ENCODE results near the gene KCNQ1. TPM values are rescaled to one million over a fixed set of nuclear protein-coding genes. Genes with fewer than 3 reads are reported as not detected.

KCNQ1 gene
- total RNA-seq, 4 donors from 2014 or later, result 5.6 to 46.8 (median 24.6) TPM

DNA sequence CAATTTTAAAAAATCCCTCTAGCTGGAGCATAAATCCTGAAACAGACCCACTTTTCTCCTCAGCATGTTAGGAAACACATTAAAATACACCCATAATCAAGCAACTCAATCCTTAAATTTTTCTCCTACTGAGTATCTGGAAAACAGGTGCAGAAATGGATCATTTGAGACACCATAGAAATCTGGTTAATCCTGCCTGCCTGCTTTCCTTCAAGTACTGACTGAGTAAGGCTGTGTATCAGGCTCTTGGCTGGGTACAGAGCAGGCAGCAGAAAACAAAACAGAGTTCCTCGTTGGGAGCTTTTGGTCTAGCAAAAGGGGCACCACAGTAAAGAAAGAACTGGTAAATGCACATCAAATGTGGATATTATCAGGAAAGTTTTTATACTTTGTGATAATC lies 253.1 kb downstream of the KCNQ1 start:
- H3K4me3 ChIP-seq, result peak overlapping the region in 1 of 4 donors; percentile 71
- in situ Hi-C loops (cut with MboI; ENCODE audit: low pct_ligation_motif_present in 1 of 4, low pct_unique_long_range_greater_than_20kb in 1 of 4, low sequenced_read_pairs in 3 of 4) (no loop called here), intact Hi-C loops (cut with DNase I; ENCODE audit: low total_unique reads) (no loop called here)
- DNase-seq, result no peak
- no peak overlapping the region for H3K27ac ChIP-seq
- no peaks in the 10 kb centered on the region for H3K9me3 ChIP-seq
- WGBS, 2 donors (ENCODE audit: low coverage in 1 of 2), result 11 to 64% methylated on average over 1 of the region's 1 CpG
- H3K36me3 ChIP-seq, result no peaks in the 10 kb centered on the region
- TF ChIP-seq, protein P1, sequence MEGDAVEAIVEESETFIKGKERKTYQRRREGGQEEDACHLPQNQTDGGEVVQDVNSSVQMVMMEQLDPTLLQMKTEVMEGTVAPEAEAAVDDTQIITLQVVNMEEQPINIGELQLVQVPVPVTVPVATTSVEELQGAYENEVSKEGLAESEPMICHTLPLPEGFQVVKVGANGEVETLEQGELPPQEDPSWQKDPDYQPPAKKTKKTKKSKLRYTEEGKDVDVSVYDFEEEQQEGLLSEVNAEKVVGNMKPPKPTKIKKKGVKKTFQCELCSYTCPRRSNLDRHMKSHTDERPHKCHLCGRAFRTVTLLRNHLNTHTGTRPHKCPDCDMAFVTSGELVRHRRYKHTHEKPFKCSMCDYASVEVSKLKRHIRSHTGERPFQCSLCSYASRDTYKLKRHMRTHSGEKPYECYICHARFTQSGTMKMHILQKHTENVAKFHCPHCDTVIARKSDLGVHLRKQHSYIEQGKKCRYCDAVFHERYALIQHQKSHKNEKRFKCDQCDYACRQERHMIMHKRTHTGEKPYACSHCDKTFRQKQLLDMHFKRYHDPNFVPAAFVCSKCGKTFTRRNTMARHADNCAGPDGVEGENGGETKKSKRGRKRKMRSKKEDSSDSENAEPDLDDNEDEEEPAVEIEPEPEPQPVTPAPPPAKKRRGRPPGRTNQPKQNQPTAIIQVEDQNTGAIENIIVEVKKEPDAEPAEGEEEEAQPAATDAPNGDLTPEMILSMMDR (IDR thresholded peaks at IDR 0.05), result no peak
- TF ChIP-seq POLR2AphosphoS5 (IDR thresholded peaks at IDR 0.05) (no peak), POLR2A (IDR thresholded peaks at IDR 0.05) (no peak), EP300 (IDR thresholded peaks at IDR 0.05; ENCODE audit: low read depth) (no peak)
- peaks cover 0 to 14% (median 10%) of the 10 kb centered on the region in 4 donors for H3K4me1 ChIP-seq
- no peaks in the 10 kb centered on the region for H3K27me3 ChIP-seq

DNA sequence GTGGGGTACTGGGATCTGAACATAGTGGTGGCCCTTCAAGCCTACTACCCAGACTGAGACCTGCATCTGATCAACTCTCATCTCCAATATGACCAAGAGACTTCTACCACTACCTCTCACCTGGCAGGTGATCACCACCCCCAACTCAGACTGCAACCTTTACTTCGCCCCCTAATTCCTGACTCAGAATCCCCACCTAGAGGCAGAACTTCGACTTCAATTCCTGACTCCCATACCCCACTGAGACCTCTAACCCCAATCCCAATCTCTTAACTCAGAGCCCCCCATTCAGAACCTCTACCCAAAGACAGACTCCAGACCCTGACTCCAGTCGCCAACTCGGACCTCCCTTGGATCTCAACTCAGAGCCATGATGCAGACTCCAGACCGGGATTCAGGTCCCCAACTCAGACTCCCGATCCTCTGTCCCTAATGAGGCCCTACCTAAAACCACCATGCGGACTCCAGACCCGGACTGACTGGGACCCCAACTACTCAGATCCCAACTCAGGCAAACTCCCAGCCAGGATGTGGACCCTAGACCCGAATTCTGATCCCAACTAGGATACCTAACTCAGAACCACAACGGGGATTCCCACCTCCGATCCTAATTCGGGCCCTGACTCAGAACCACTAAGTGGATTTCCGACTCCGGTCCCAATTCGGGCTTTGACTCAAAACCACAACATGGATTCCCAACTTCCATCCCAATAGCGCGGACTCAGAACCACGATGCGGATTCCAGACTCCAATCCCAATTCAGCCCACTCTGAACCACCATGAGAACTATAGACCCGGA lies 253.8 kb downstream of the KCNQ1 start:
- 33 to 56% methylated on average over 2 to 20 of the region's 20 CpGs for WGBS, 2 donors (ENCODE audit: low coverage in 1 of 2)
- peaks cover 0 to 14% (median 10%) of the 10 kb centered on the region in 4 donors for H3K4me1 ChIP-seq
- in situ Hi-C loops (cut with MboI; ENCODE audit: low pct_ligation_motif_present in 1 of 4, low pct_unique_long_range_greater_than_20kb in 1 of 4, low sequenced_read_pairs in 3 of 4), result no loop called here
- no peaks in the 10 kb centered on the region for H3K9me3 ChIP-seq
- no peaks in the 10 kb centered on the region for H3K36me3 ChIP-seq
- TF ChIP-seq, protein P1 (IDR thresholded peaks at IDR 0.05), result no peak
- TF ChIP-seq POLR2AphosphoS5 (IDR thresholded peaks at IDR 0.05), result no peak
- no peak for TF ChIP-seq EP300 (IDR thresholded peaks at IDR 0.05; ENCODE audit: low read depth)
- TF ChIP-seq POLR2A (IDR thresholded peaks at IDR 0.05), result no peak
- intact Hi-C loops (cut with DNase I; ENCODE audit: low total_unique reads), result no loop called here
- no peaks in the 10 kb centered on the region for H3K27me3 ChIP-seq
- H3K27ac ChIP-seq, result peak overlapping the region; percentile 93 to 95 (median 94)
- DNase-seq, result no peak
- H3K4me3 ChIP-seq, result peak overlapping the region; percentile 41 to 72 (median 68)

DNA sequence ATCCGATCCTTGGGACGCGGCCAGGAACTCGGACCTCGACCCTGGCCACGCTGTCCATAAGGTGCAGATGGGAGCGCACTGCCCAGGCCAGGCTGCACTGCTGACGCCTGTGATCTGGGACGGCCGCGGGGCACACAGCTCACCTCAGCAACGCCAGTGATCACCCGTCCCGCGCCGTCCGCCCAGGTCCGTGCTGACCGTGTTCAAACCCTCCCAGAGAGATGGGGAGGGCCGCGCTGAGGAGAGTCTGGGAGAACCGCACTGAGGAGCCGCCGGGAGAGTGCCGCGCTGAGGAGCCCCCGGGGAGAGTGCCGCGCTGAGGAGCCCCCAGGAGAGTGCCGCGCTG lies 254.3 kb downstream of the KCNQ1 start:
- intact Hi-C loops (cut with DNase I; ENCODE audit: low total_unique reads) (no loop called here), in situ Hi-C loops (cut with MboI; ENCODE audit: low pct_ligation_motif_present in 1 of 4, low pct_unique_long_range_greater_than_20kb in 1 of 4, low sequenced_read_pairs in 3 of 4) (no loop called here)
- no peaks in the 10 kb centered on the region for H3K36me3 ChIP-seq
- peak overlapping the region; percentile 41 to 72 (median 68) for H3K4me3 ChIP-seq
- TF ChIP-seq EP300 (IDR thresholded peaks at IDR 0.05; ENCODE audit: low read depth), result no peak
- DNase-seq, result peak; percentile 32
- peak overlapping the region; percentile 93 to 95 (median 94) for H3K27ac ChIP-seq
- no peaks in the 10 kb centered on the region for H3K27me3 ChIP-seq
- WGBS, 2 donors (ENCODE audit: low coverage in 1 of 2), result 66% methylated on average over 31 of the region's 31 CpGs; no CpG with 5 or more reads in 1 of the 2 donors
- peaks cover 0 to 14% (median 10%) of the 10 kb centered on the region in 4 donors for H3K4me1 ChIP-seq
- H3K9me3 ChIP-seq, result no peaks in the 10 kb centered on the region

DNA sequence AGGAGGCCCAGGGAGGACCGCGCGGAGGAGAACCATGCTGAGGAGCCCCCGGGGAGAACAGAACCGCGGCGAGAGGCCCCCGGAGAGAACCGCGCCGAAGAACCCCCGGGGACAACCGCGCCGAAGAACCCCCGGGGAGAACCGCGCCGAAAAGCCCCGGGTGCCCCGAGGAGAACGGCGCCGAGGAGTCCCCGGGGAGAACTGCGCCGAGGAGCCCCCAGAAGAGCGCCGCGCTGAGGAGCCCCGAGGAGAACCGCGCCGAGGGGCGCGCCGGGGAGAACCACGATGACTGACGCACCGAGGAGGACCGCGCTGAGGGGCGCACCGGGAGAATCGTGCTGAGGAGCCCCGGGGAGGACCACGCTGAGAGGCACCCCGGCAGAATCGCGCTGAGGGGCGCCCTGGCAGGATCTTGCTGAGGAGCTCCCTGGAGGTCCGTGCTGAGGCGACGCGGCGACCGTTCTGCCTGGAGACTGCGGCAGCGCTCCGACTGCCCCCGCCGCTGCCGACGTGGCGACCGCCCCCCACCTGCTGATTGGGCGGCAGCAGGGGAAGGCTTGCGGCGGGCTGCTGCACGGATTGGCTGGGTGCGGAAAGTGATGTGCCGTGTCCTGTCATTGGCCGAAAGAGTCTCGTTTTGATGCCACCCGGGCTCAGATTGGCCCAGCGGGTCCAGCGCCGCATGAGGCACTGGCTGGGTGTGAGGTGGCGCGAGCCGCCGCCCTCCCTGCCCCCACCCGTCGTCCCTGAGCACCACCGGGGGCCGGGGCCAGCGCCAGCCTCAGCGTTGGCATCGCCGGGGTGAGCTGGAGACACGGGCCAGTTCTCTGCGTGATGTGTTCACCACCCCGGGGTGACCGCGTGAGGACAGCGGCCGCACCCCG lies 255.0 kb downstream of the KCNQ1 start, which contains the start of gene KCNQ1OT1:
KCNQ1OT1 (minus strand) TSS at position 464 of the 884 bp plus-strand sequence.
- H3K36me3 ChIP-seq, result no peaks in the 10 kb centered on the region
- H3K4me1 ChIP-seq, result peaks cover 0 to 13% (median 10%) of the 10 kb centered on the region in 4 donors
- in situ Hi-C loops (cut with MboI; ENCODE audit: low pct_ligation_motif_present in 1 of 4, low pct_unique_long_range_greater_than_20kb in 1 of 4, low sequenced_read_pairs in 3 of 4), result no loop called here
- peak within 1 kb of the TSS; percentile 93 to 95 (median 94) for H3K27ac ChIP-seq
- no peaks in the 10 kb centered on the region for H3K27me3 ChIP-seq
- intact Hi-C loops (cut with DNase I; ENCODE audit: low total_unique reads), result no loop called here
- TF ChIP-seq POLR2A (IDR thresholded peaks at IDR 0.05) (peak; percentile 97), EP300 (IDR thresholded peaks at IDR 0.05; ENCODE audit: low read depth) (no peak), POLR2AphosphoS5 (IDR thresholded peaks at IDR 0.05) (peak; percentile 98 to 99 (median 98))
- TF ChIP-seq, protein P1 (IDR thresholded peaks at IDR 0.05), result no peak
- peak within 1 kb of the TSS; percentile 41 to 72 (median 68) for H3K4me3 ChIP-seq
- WGBS, 2 donors (ENCODE audit: low coverage in 1 of 2), result 67 to 77% methylated on average over 6 to 59 of the region's 98 CpGs
- peak; percentile 92 for DNase-seq
- H3K9me3 ChIP-seq, result no peaks in the 10 kb centered on the region
